Gastrocnemius medialis (tissue), 4 donors: ENCODE data around the gene SLC24A4.

Source experiments
- POLR2A ChIP-seq, 2 donors: fragments of 450-650 bp; IDR thresholded peaks; one replicate each; pipeline ENCODE4 v1.6.1; 2017; ENCODE audit warnings: antibody characterized with exemption in 2 of 2, mild to moderate bottlenecking in 2 of 2, moderate library complexity in 2 of 2
- TF ChIP-seq, protein P1 (sequence below), 5 experiments: fragments of 450-650 bp in 3 of 5; fragments of 200-600 bp in 2 of 5; sonication (generic) in 2 of 5; IDR thresholded peaks in 4 of 5; conservative IDR thresholded peaks in 1 of 5; 1 replicate in 4 of 5; 2 replicates in 1 of 5; pipeline ENCODE4 v1.5.1; 2016 to 2019; ENCODE audit warnings: antibody characterized with exemption in 5 of 5, mild to moderate bottlenecking in 3 of 5, moderate library complexity in 3 of 5

DNA sequence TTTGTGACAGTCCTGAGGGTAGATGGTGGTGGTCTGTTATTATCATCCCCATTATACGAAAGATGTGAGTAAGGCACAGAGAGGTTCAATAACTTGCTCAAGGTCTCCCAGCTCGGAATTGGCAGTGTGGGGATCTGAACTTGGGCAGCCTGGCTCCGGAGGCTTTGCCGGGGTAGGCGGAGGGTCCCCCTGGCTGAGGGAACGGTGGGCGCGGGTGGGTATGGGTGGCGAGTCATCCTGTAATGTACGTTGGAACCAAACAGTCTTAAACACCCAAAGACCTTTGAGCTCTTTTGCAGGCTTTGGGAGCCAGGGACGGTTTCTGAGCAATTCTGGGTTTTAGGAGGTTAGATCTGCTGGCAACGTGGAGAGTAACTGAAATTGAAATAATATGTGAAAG, 16.5 kb downstream of the SLC24A4 start:
- TF ChIP-seq, protein P1, sequence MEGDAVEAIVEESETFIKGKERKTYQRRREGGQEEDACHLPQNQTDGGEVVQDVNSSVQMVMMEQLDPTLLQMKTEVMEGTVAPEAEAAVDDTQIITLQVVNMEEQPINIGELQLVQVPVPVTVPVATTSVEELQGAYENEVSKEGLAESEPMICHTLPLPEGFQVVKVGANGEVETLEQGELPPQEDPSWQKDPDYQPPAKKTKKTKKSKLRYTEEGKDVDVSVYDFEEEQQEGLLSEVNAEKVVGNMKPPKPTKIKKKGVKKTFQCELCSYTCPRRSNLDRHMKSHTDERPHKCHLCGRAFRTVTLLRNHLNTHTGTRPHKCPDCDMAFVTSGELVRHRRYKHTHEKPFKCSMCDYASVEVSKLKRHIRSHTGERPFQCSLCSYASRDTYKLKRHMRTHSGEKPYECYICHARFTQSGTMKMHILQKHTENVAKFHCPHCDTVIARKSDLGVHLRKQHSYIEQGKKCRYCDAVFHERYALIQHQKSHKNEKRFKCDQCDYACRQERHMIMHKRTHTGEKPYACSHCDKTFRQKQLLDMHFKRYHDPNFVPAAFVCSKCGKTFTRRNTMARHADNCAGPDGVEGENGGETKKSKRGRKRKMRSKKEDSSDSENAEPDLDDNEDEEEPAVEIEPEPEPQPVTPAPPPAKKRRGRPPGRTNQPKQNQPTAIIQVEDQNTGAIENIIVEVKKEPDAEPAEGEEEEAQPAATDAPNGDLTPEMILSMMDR (IDR thresholded peaks at IDR 0.05 in 4 of 5, conservative IDR thresholded peaks at IDR 0.05 in 1 of 5) = no peak
- no peak for TF ChIP-seq POLR2A (IDR thresholded peaks at IDR 0.05)
